RWPE2 (cell line): Measurements from ENCODE around the gene LIMS1.
"Not testable (repeated sequence)": the region's sequence is repeated elsewhere in the genome, so short reads cannot be mapped to it uniquely, and the experiment has no call there.

Experiments
- ATAC-seq: fragments of 200-7000 bp; cut with Tn5 transposase; 3 replicates; pipeline ENCODE4 v1.9.1; 2021; ENCODE audit warnings: low read depth
- DNase-seq: peaks from one replicate; pipeline ENCODE4 v3.0.0-alpha.2; 2020; ENCODE audit warnings: low spot score
- H3K27ac ChIP-seq: fragments of 450-650 bp; 2 replicates; pipeline ENCODE4 v1.5.1; 2017; ENCODE audit warnings: mild to moderate bottlenecking; ENCODE audit not compliant: poor library complexity, severe bottlenecking
- H3K27me3 ChIP-seq: fragments of 250-450 bp; sonication (Bioruptor Pico); 2 replicates; pipeline ENCODE4 v1.5.1; 2021; ENCODE audit warnings: mild to moderate bottlenecking, moderate library complexity; ENCODE audit not compliant: insufficient read depth, poor library complexity, severe bottlenecking
- H3K36me3 ChIP-seq: fragments of 250-450 bp; sonication (Bioruptor Pico); 2 replicates; pipeline ENCODE4 v1.5.1; 2020; ENCODE audit warnings: low read depth, mild to moderate bottlenecking, moderate library complexity
- H3K4me1 ChIP-seq: fragments of 250-450 bp; sonication (Bioruptor Pico); 2 replicates; pipeline ENCODE4 v1.5.1; 2021; ENCODE audit warnings: mild to moderate bottlenecking, moderate library complexity; ENCODE audit not compliant: insufficient read depth, poor library complexity, severe bottlenecking
- H3K4me3 ChIP-seq: fragments of 250-450 bp; sonication (Bioruptor Pico); 2 replicates; pipeline ENCODE4 v1.5.1; 2021; ENCODE audit warnings: mild to moderate bottlenecking, moderate library complexity; ENCODE audit not compliant: severe bottlenecking
- H3K9me3 ChIP-seq: fragments of 250-450 bp; sonication (Bioruptor Pico); 2 replicates; pipeline ENCODE4 v1.5.1; 2021; ENCODE audit warnings: mild to moderate bottlenecking, moderate library complexity; ENCODE audit not compliant: severe bottlenecking
- TF ChIP-seq, protein P1 (sequence below): fragments of 450-650 bp; IDR thresholded peaks from one replicate; pipeline ENCODE4 v1.5.1; 2017; ENCODE audit warnings: mild to moderate bottlenecking, moderate library complexity; ENCODE audit not compliant: poor library complexity, severe bottlenecking

Gene LIMS1

DNA sequence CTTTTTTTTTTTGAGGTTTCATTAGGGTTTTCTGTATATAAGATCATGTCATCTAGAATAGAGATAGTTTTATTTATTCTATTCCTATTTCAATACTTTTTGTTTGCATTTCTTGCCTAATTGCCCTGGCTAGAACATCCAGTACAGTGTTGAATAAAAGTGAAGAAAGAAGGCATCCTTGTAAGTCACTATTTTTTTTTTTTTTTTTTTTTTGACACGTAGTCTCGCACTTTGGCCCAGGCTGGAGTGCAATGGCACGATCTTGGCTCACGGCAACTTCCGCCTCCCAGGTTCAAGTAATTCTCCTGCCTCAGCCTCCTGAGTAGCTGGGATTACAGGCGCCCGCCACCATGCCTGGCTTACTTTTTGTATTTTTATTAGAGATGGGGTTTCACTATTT is 157.2 kb downstream of the LIMS1 start:
- ATAC-seq (no peak), DNase-seq (no peak)
- H3K4me1 ChIP-seq: no peaks in the 10 kb centered on the region
- TF ChIP-seq, protein P1, sequence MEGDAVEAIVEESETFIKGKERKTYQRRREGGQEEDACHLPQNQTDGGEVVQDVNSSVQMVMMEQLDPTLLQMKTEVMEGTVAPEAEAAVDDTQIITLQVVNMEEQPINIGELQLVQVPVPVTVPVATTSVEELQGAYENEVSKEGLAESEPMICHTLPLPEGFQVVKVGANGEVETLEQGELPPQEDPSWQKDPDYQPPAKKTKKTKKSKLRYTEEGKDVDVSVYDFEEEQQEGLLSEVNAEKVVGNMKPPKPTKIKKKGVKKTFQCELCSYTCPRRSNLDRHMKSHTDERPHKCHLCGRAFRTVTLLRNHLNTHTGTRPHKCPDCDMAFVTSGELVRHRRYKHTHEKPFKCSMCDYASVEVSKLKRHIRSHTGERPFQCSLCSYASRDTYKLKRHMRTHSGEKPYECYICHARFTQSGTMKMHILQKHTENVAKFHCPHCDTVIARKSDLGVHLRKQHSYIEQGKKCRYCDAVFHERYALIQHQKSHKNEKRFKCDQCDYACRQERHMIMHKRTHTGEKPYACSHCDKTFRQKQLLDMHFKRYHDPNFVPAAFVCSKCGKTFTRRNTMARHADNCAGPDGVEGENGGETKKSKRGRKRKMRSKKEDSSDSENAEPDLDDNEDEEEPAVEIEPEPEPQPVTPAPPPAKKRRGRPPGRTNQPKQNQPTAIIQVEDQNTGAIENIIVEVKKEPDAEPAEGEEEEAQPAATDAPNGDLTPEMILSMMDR: no peak
- no peak overlapping the region for H3K4me3 ChIP-seq
- H3K9me3 ChIP-seq: no peaks in the 10 kb centered on the region
- no peaks in the 10 kb centered on the region for H3K36me3 ChIP-seq
- H3K27me3 ChIP-seq: no peaks in the 10 kb centered on the region
- H3K27ac ChIP-seq: no peak overlapping the region

DNA sequence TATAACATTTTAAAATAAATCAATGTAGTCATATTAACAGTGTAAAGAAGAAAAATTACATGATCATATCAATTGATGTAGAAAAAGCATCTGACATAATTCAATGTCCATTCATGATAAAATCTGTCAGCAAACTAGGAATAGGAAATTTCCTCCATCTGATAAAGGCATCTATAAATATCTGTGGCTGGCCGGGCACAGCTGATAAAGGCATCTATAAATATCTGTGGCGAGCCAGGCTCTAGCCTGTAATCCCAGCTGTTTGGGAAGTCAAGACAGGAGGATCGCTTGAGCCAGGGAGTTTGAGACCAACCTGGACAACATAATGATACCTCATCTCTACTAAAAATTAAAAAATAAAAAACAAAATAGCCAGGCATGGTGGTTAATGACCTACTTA is 166.9 kb downstream of the LIMS1 start:
- Histone ChIP-seq H3K36me3 (no peaks in the 10 kb centered on the region), H3K4me1 (no peaks in the 10 kb centered on the region), H3K9me3 (no peaks in the 10 kb centered on the region), H3K27me3 (no peaks in the 10 kb centered on the region), H3K27ac (no peak overlapping the region), H3K4me3 (no peak overlapping the region)
- DNase-seq: no peak
- TF ChIP-seq, protein P1: no peak
- no peak for ATAC-seq

DNA sequence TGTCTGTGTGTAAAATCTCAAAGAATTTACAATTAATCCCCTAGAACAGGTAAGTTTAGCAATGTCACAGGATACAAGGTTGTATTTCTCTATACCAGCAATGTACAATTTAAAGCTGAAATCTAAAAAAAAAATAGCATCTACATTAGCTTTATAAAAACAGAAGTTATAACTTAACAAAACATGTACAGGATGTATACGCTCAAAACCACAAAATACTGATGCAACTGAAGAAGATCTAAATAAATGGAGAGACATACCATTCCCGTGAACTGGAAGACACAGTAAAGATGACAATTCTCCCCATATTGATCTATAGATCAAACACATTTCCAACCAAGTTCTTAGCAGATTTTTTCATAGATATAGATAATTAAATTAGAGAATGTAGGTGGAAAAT is 167.5 kb downstream of the LIMS1 start:
- no peaks in the 10 kb centered on the region for H3K36me3 ChIP-seq
- H3K27ac ChIP-seq: no peak overlapping the region
- no peaks in the 10 kb centered on the region for H3K4me1 ChIP-seq
- no peak for DNase-seq
- no peak for ATAC-seq
- H3K9me3 ChIP-seq: no peaks in the 10 kb centered on the region
- no peak overlapping the region for H3K4me3 ChIP-seq
- no peaks in the 10 kb centered on the region for H3K27me3 ChIP-seq
- TF ChIP-seq, protein P1: no peak

DNA sequence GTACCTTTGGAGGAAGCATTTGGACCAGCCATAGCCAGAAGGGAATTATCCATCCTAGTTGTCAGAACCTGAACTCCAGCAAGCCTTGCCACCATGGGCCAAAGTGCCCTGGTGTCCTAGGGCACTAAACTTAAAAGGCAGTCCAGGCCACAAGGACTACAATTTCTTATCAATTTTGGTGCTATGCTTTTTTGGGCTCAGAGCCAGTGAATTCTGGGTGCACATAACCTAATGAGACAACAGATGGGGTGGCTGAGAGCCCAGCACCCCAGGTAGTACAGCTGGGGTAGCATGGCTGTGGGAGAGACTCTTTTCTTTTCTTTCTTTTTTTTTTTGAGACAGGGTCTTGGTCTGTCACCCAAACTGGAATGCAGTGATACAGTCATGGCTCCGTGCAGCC is 170.6 kb downstream of the LIMS1 start:
- ATAC-seq: no peak
- TF ChIP-seq, protein P1: no peak
- Histone ChIP-seq H3K4me1 (no peaks in the 10 kb centered on the region), H3K27ac (no peak overlapping the region), H3K9me3 (no peaks in the 10 kb centered on the region), H3K27me3 (no peaks in the 10 kb centered on the region), H3K36me3 (no peaks in the 10 kb centered on the region), H3K4me3 (no peak overlapping the region)
- no peak for DNase-seq

DNA sequence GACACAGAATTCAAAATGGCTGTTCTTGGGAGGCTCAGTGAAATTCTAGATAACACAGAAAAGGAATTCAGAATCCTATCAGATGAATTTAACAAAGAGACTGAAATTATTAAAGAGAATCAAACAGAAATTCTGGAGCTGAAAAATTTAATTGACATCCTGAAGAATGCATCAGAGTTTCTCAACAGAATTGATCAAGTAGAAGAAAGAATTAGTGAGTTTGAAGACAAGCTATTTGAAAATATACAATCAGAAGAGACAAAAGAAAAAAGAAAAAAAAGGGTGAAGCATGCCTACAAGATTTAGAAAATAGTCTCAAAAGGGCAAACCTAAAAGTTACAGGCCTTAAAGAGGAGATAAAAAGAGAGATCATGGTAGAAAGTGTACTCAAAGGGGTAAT is 173.0 kb downstream of the LIMS1 start:
- H3K27me3 ChIP-seq: no peaks in the 10 kb centered on the region
- no peak for ATAC-seq

DNA sequence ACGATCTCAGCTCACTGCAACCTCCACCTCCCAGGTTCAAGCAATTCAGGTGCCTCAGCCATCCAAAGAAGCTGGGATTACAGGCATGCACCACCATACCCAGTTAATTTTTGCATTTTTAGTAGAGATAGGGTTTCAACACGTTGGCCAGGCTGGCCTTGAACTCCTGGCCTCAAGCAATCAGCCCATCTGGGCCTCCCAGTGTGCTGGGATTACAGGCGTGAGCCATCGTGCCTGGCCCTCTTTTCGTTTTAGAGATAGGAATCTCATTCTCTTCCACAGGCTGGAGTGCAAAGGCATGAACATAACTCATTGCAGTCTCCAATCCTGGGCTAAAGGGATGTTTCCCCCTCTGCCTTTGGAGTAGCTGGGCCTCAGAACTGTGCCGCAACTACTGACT is 182.7 kb downstream of the LIMS1 start:
- DNase-seq, H3K27ac ChIP-seq, H3K4me3 ChIP-seq, H3K4me1 ChIP-seq, ATAC-seq, H3K9me3 ChIP-seq, H3K36me3 ChIP-seq, H3K27me3 ChIP-seq: not testable (repeated sequence)

More for the DNA sequence above, 173.0 kb downstream of the LIMS1 start:
- no peak for DNase-seq
- no peaks in the 10 kb centered on the region for H3K4me1 ChIP-seq
- no peaks in the 10 kb centered on the region for H3K9me3 ChIP-seq
- H3K4me3 ChIP-seq: no peak overlapping the region
- TF ChIP-seq, protein P1: no peak
- no peak overlapping the region for H3K27ac ChIP-seq
- no peaks in the 10 kb centered on the region for H3K36me3 ChIP-seq
